TTC549 (cell line): ENCODE results near the gene RESF1.
"Not testable (repeated sequence)": the region's sequence is repeated elsewhere in the genome, so short reads cannot be mapped to it uniquely, and the experiment has no call there.

Experiments used
- FAIRE-seq: peaks from 2 replicates; lab custom pipeline; 2012; peaks lifted over from hg19 to GRCh38; lab: Jason Lieb, UNC

RESF1 gene

GRCh38 chr12:31959161-31959700 is at the start of gene RESF1:
RESF1 (plus strand) TSS chr12:31959415; CDS start chr12:31980956, 21,541 bp downstream.
- FAIRE-seq: no peak

- FAIRE-seq: no peak
These were observed 44.3 kb upstream of the RESF1 start for GRCh38 chr12:31914927-31915326.

- FAIRE-seq: no peak
These were observed 43.8 kb upstream of the RESF1 start for GRCh38 chr12:31915446-31915845.

DNA sequence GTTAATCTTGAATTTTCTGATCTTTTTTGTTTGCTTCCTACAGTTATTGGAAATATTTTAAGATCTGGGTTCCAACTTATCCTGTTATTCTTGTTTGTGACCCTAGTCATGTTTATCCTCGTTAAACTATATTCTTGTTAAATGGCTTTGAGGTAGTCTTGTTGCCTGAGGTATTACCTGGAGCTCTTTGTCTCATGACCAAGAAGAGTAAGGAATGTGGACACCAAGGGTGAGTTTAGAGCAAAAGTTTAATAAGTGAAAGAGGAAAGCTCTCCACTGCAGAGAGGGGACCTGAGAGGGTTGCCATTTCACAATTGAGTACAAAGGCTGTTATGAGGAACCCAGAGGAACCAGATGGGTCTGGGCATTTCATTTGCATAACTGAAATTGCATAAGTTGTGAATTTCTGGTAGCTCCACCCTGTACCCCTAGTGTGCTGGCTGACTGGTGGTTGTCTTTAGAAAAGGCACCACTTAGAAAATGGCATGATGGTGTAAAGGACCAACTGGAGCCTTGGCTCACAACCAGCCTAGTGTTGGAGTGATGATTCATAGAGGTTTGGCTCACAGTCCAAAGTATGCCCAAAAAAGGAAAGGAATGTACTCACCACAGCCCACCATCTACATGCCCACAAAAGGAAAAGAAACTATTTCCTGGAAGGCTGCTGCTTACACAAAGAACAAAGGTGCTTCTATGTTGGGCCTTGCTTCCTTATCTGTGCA is 36.7 kb upstream of the RESF1 start:
- no peak for FAIRE-seq

DNA sequence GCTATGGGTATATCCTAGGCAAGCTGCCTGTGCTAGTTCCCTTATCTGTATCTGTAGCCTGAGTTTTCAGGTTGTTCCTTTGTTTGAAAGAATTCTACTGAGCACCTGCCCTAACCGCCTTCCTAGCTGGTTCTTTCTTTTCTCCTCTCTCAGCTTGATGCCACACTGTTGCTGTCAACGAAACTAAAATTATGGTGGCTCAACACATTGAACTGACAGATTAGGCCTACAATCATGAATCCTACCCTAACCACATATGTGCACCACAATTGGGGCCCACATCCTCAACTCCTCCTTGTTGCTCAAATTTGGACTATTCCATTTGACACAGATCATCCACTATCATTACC is 36.2 kb upstream of the RESF1 start:
- FAIRE-seq: no peak

DNA sequence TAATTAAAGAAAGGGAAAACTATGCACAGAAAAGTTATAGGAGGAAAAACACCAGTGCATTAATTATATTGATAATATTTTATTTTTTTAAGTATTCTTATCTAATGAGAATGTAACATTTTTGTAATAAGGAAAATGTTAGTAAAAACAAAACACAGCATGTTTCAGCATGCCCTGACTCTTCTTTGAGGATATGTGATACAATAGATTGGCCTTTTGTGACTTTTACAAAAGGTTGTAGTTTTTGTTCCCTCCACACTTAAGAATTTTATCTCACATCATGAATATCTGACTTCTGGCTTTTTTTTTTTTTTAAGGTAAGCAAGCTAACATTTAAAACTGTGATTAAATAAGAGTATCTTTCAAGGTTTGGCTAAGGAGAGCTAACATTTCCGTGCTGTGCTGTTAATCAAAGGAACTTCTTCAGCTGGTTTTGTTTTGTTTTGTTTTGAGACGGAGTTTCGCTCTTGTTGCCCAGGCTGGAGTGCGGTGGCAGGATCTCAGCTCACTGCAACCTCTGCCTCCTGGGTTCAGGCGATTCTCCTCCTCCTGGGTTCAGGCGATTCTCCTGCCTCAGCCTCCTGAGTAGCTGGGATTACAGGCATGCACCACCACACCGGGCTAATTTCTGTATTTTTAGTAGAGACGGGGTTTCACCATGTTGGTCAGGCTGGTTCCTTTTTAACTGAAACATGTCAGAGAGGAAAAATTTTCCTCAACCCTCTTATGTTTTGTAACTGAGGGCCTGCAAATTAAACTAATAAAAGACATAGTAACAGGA is 30.8 kb upstream of the RESF1 start:
- FAIRE-seq: no peak

DNA sequence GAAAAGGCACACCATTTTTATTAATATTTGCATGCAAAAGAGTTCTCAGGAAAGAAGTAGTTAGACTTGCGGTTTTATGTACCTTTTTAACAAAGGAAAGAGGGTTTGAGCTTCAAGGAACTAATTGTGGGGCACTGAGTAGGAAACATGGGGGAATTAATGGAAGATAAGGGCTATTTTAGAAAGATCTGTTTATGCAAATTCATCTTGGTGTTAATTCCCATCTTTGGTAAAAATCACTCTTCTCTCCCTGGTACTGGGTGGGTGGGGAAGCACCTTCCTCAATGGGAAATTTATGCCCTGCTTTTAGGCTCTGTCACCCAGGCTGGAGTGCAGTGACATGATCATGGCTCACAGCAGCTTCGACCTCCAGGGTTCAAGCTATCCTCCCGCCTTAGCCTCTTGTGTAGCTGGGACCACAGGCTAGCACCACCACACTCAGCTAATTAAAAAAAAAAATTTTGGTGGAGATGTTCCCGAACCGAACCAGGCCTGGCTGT is 30.1 kb upstream of the RESF1 start:
- FAIRE-seq: no peak

DNA sequence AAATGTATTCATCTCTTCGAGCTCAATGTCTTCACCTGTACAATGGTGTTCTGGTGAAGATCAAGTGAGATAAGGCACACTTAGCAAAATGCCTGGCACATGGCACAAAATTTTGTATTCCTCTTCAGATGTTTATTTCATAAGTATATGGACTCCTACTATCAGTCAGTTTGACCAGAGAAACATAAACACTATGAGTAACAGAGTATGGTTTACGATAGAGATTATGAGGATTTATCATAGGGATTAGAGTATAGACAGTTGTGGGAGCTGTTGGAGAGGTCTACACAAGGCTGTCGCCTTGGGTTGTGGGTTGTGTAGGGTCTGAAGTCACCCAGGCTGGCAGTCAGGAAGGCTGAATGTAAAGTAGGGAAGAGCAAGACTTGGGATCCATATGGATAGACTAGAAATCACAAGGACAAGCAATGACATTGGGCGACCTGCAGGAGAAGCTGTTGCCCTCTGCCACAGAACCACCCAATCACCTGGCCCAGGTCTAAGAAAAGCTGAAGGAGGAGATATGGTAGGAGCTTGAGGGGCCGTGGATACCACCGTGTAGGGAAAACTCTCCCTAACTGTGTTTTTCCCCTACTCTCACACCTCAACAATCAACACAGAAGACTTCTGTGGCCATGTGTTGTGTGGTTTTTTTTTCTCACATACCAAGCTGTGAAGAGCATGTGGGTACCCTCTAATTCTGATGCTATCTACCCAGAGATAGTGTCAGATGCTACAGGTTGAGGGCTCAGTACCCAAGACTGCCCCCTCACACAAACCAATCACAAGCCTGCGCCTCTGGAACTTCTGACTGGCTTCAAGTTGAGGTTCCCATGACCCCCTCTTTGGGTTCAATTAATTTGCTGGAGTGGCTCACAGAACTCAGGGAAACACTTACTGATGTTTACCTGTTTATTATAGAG is 27.2 kb upstream of the RESF1 start:
- no peak for FAIRE-seq

DNA sequence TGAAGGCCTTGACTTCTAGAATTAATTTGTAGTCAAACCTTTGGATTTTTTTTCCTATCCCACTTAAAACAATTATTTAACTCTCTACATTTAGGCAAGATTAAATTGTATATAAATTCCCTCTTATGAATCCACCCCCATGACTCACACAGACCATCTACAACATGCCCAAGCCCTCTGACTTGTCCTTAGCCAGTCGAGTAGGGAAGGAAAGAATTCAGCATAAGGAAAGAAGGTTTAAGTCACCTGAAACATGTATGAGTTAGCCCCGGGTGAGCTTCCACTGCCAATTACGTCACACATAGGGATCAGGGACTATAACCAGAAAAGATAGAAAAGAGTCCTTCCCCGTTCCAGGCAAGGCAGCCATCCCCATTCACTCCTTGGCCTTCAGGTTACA is 14.9 kb upstream of the RESF1 start:
- FAIRE-seq: no peak

DNA sequence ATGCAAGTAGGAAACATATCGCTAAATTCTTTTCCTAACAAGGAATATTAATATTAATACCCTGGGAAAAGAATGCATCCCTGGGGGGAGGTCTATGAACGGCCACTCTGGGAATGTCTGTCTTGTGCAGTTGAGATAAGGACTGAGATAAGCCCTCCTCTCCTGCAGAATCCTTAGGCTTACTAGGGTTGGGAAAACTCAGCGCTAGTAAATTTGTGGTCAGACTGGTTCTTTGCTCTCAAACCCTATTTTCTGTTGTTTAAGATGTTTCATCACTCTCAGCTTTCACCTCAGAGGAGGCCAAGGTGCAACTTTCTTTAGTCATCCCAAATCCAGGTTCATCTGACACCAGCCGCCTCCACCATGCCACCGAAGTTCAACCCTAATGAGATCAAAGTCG is 11.2 kb upstream of the RESF1 start:
- FAIRE-seq: no peak

- FAIRE-seq: not testable (repeated sequence)
These were observed 10.4 kb upstream of the RESF1 start for GRCh38 chr12:31948697-31949359.

DNA sequence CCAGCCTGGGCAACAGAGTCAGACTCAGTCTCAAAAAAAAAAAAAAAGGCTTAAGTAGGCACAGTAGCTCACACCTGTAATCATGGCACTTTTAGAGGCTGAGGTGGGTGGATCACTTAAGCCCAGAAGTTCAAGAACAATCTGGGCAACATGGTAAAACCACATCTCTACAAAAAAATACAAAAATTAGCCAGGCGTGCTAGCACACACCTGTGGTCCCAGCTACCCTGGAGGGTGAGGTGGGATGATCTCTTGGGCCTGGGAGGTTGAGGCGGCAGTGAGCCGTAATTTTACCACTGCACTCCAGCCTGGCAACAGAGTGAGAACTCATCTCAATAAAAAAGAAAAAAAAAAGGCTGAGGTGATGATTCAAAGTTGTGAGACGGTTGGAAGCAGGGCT is 9.1 kb upstream of the RESF1 start:
- no peak for FAIRE-seq

DNA sequence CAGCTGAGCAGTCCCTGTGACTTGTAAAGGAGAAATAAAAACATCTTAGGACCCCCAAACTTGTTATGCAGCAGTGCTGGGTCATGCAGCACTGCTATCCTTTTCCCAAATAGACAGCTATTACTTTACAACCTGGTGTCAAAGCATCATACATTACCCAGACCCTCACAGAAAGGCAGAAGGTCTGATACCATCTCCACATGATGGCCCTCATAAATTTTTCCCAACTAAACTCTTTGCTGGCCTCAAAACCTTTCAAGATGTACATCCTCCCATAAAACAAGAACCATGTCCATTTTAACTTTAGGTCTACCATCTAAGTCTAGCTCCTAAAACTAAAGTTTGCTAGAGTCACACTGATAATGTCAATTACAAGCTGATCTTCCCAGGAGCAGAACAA is 8.7 kb upstream of the RESF1 start:
- FAIRE-seq: no peak

- FAIRE-seq: no peak
These were observed 8.2 kb upstream of the RESF1 start for GRCh38 chr12:31951008-31951407.

- FAIRE-seq: no peak
These were observed 7.3 kb upstream of the RESF1 start for GRCh38 chr12:31951939-31952338.

DNA sequence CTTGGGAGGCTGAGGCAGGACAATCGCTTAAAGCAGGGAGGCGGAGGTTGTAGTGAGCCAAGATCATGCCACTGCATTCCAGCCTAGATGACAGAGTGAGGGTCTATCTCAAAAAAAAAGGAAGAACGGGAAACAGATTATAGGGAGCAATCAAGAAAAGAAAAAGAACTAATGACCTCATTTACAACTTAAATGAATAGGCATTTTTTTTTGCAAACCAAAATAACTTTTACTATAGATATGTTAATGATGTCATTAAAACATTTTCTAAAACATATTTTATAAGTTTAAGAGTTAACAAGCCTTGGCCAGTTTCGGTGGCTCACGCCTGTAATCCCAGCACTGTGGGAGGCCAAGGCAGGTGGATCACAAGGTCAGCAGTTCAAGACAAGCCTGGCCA is 6.8 kb upstream of the RESF1 start:
- FAIRE-seq: no peak

- FAIRE-seq: no peak
These were observed 4.0 kb upstream of the RESF1 start for GRCh38 chr12:31954925-31955858.

- FAIRE-seq: no peak
These were observed 550 bp upstream of the RESF1 start for GRCh38 chr12:31958569-31959160.

DNA sequence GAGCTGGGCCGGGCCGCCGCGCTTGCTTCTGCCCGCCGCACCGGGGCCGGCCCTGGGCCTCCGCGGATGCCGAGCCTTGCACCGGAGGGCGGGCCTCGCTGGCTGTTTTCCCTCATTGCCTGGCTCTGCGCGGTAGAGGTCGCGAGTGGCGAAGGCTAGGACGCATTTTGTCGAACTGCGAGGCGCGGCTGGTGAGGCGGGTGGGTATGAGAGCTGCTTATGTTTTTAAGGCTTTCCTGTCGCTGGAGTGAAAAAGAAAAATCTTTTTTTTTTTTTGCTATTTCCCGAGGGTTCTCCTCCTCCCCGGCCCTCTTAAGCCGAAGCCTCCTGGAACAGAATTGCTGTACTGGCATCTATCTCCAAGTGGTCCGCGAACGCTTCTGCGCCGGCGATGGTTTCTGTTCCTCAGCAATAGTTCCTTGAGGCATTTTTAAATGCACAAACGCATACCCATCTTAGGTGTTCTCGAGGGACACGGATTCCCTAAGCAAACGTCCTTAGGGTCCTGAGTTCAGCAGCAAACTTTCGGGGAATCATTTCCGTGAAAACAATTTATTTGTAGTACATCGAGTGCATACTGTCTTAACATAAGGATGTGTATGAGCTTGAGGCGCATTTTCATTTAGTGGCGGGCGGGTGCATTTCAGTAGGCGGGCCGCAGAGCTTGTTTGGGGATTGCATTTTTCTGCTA is 631 bp downstream of the RESF1 start:
- FAIRE-seq: no peak

- FAIRE-seq: no peak
These were observed 1.9 kb downstream of the RESF1 start for GRCh38 chr12:31961137-31961536.
